Stomach (tissue), 4 donors: ENCODE results near the gene TMEM43.

Experiments used
- CTCF ChIP-seq, 7 experiments: fragments of 450-650 bp in 4 of 7; fragments of 200-600 bp in 3 of 7; sonication (generic) in 3 of 7; IDR thresholded peaks; one replicate each; pipeline ENCODE4 v1.5.1; 2016 to 2019; ENCODE audit warnings: antibody characterized with exemption in 7 of 7, control low read depth in 2 of 7, mild to moderate bottlenecking in 1 of 7
- EP300 ChIP-seq: sonication (generic); formaldehyde crosslinking; IDR thresholded peaks from one replicate; pipeline ENCODE4 v1.6.1; 2017; ENCODE audit warnings: antibody characterized with exemption

GRCh38 chr3:14162178-14162577 is 37.3 kb downstream of the TMEM43 start:
- no peak for TF ChIP-seq EP300
- no peak for TF ChIP-seq CTCF (IDR thresholded peaks at IDR 0.05)
